Measurements from ENCODE around the gene SLC17A3. TPM values are rescaled to one million over a fixed set of nuclear protein-coding genes. Genes with fewer than 3 reads are reported as not detected.

Gene SLC17A3
- total RNA-seq, 1 donor from 2014 or later, result not detected

GRCh38 chr6:25874822-25875562 lies 949 bp upstream of the SLC17A3 start:
- no peak for TF ChIP-seq CTCF (IDR thresholded peaks at IDR 0.05)
- DNase-seq (ENCODE audit: low spot score in 2 of 2), result no peak

GRCh38 chr6:25872814-25873213 lies 1.2 kb downstream of the SLC17A3 start:
- intact Hi-C loops (cut with DNase I), result no loop called here
- DNase-seq (ENCODE audit: low spot score in 2 of 2), result no peak

More at GRCh38 chr6:25874822-25875562, 949 bp upstream of the SLC17A3 start:
- Histone ChIP-seq H3K9me3 (no peaks in the 10 kb centered on the region), H3K27ac (no peak overlapping the region), H3K4me3 (no peak overlapping the region), H3K36me3 (no peaks in the 10 kb centered on the region), H3K27me3 (no peaks in the 10 kb centered on the region), H3K4me1 (no peaks in the 10 kb centered on the region)
- intact Hi-C loops (cut with DNase I), result no loop called here

GRCh38 chr6:25869840-25870239 lies 4.2 kb downstream of the SLC17A3 start:
- intact Hi-C loops (cut with DNase I), result no loop called here
- no peak for TF ChIP-seq CTCF (IDR thresholded peaks at IDR 0.05)
- no peak overlapping the region for H3K4me3 ChIP-seq
- H3K27me3 ChIP-seq, result no peaks in the 10 kb centered on the region
- no peak for DNase-seq (ENCODE audit: low spot score in 2 of 2)
- H3K4me1 ChIP-seq, result no peaks in the 10 kb centered on the region
- H3K36me3 ChIP-seq, result no peaks in the 10 kb centered on the region
- no peak overlapping the region for H3K27ac ChIP-seq
- H3K9me3 ChIP-seq, result no peaks in the 10 kb centered on the region

More at GRCh38 chr6:25872814-25873213, 1.2 kb downstream of the SLC17A3 start:
- TF ChIP-seq CTCF (IDR thresholded peaks at IDR 0.05), result no peak
- no peak overlapping the region for H3K27ac ChIP-seq
- no peaks in the 10 kb centered on the region for H3K9me3 ChIP-seq
- no peaks in the 10 kb centered on the region for H3K4me1 ChIP-seq
- H3K27me3 ChIP-seq, result no peaks in the 10 kb centered on the region
- no peak overlapping the region for H3K4me3 ChIP-seq
- H3K36me3 ChIP-seq, result no peaks in the 10 kb centered on the region

- intact Hi-C loops (cut with DNase I), result no loop called here
- H3K27me3 ChIP-seq, result no peaks in the 10 kb centered on the region
These were observed 5.4 kb downstream of the SLC17A3 start for GRCh38 chr6:25868436-25869183.

GRCh38 chr6:25866011-25866410 lies 8.0 kb downstream of the SLC17A3 start:
- Histone ChIP-seq H3K27ac (no peak overlapping the region), H3K27me3 (no peaks in the 10 kb centered on the region), H3K36me3 (no peaks in the 10 kb centered on the region), H3K4me1 (no peaks in the 10 kb centered on the region), H3K4me3 (no peak overlapping the region), H3K9me3 (no peaks in the 10 kb centered on the region)
- intact Hi-C loops (cut with DNase I), result no loop called here
- TF ChIP-seq CTCF (IDR thresholded peaks at IDR 0.05), result no peak
- DNase-seq (ENCODE audit: low spot score in 2 of 2), result no peak

More at GRCh38 chr6:25868436-25869183, 5.4 kb downstream of the SLC17A3 start:
- Histone ChIP-seq H3K4me3 (no peak overlapping the region), H3K9me3 (no peaks in the 10 kb centered on the region), H3K36me3 (no peaks in the 10 kb centered on the region), H3K27ac (no peak overlapping the region), H3K4me1 (no peaks in the 10 kb centered on the region)
- DNase-seq (ENCODE audit: low spot score in 2 of 2), result no peak
- TF ChIP-seq CTCF (IDR thresholded peaks at IDR 0.05), result no peak
